HK-2 (cell line): ENCODE results near the gene SLC24A2.

Experiments
- DNase-seq: peaks from one replicate; pipeline ENCODE4 v3.0.0-alpha.2; 2018; ENCODE audit not compliant: unreplicated experiment

The SLC24A2 gene

GRCh38 chr9:19759066-19759465 is 29.8 kb downstream of the SLC24A2 start:
- DNase-seq: no peak

DNA sequence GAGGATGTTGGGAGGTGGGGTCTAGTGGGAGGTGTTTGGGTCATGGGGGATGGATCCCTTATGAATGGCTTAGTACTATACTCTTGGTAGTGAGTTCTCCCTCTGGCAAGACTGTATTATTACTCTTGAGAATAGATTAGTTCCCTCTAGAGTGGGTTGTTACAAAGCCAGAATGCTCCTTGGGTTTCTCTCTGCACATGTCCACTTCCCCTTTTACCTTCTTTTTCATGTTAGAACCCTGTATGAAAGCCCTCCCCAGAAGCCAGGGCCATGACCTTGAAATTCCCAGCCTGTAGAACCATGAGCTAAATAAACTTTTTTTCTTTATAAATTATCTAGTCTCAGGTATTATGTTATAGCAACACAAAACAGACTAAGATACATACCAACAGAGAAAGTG is 31.1 kb downstream of the SLC24A2 start:
- no peak for DNase-seq

- DNase-seq: no peak
Observed at GRCh38 chr9:19754921-19755320, 33.9 kb downstream of the SLC24A2 start.

DNA sequence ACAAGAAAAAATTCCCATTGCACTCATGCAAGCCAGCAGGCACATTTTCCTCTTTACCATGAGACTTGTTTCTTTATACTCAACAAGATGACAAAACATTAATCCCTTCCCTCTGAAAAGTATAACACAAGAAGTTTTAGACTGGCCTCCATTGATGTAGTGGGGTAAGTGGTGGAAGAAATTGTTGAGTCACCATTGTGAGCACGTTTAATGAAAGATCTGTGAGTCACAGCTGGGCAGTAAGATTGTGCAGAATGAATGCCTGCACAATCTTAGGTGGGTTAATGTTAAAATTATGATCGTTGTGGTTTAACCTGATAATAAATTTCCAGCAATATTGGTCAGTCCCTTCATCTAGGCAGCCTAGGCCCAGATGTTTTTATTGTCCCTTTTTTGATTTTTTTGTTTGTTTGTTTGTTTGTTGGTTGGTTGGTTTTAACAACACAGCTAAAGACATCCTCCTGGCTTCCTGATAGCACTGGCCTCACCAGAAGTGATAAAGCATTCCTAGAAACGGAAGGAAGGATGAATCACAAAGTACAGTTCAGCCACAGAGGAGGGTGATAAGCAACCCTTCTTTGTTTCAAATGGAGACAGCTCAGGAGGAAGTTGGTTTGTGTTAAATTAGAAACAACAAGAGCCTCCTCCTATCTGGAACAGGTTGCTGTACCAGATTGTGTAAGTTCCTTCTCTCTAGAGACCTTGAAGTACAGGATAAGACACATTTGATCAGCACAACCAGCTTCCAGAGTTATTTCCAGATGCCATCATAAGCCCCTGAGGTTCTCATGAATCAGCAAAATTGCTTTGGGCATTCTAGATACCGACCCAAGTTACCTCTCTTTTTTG is 40.3 kb downstream of the SLC24A2 start:
- DNase-seq: no peak

DNA sequence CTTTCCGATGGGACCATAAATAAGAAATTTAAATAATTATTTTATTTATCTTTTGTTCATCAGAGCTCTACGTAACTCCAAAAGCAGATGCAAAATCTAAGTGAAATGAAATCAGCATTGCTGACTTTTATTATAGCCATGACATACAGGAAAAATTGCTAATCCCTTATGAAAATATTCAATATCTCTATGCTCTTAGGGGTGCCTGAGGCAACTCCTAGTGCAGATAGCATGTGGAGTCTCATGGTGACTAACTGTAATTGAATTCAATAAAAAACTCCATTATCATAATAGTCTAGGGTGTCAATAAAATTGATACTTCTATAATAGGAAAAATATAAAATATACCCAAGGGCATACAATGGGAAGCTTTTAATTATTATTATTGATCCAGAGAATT is 42.6 kb downstream of the SLC24A2 start:
- no peak for DNase-seq

DNA sequence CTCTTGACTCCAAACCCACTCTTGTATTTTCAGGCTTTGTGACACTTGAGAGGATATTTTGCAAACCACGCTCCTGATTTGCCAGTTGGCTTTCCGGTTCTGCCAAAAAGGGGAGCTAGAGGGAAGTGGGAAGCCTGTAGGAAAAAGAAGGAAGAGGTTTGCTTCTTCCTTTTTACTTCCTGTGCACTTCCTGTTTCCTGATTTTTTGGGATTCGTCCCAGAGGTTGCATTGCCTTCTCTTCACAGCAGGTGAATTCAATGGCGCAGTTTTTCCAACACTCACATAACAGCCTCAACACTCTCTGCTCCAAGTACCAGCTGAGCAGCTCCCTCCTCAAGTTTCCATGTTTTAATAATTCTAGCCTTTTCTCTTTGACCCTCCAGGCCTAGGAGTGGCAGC is 47.7 kb downstream of the SLC24A2 start:
- DNase-seq: no peak
